ENCODE data around the gene DNLZ. TPM values are rescaled to one million over a fixed set of nuclear protein-coding genes. Genes with fewer than 3 reads are reported as not detected.
"Not testable (repeated sequence)": the region's sequence is repeated elsewhere in the genome, so short reads cannot be mapped to it uniquely, and the experiment has no call there.

The DNLZ gene
- total RNA-seq (ENCODE audit: insufficient read depth, low replicate concordance) = 0.72 TPM

GRCh38 chr9:136363106-136363948, at the start of gene DNLZ:
DNLZ (minus strand) TSS chr9:136363744; CDS start chr9:136363714, 30 bp downstream.
- DNase-seq (ENCODE audit: low spot score) = peak; percentile 96

- DNase-seq (ENCODE audit: low spot score) = no peak
Measured at GRCh38 chr9:136412962-136413361, 49.4 kb upstream of the DNLZ start.

- no peak for DNase-seq (ENCODE audit: low spot score)
Measured at GRCh38 chr9:136411378-136411777, 47.8 kb upstream of the DNLZ start.

- DNase-seq (ENCODE audit: low spot score) = peak; percentile 89
Measured at GRCh38 chr9:136410500-136411287, 47.1 kb upstream of the DNLZ start, which contains the start of the genes ENTR1 and PMPCA. ENTR1 (minus strand) TSS chr9:136410614; CDS start chr9:136410397, 217 bp downstream. PMPCA (plus strand) TSS chr9:136410658; CDS start chr9:136410669, 11 bp downstream.

GRCh38 chr9:136409557-136410455, 46.3 kb upstream of the DNLZ start:
- peak; percentile 27 for DNase-seq (ENCODE audit: low spot score)

- DNase-seq (ENCODE audit: low spot score) = no peak
Measured at GRCh38 chr9:136407911-136408310, 44.4 kb upstream of the DNLZ start.

- not testable (repeated sequence) for DNase-seq (ENCODE audit: low spot score)
Measured at GRCh38 chr9:136407061-136407460, 43.5 kb upstream of the DNLZ start.

- DNase-seq (ENCODE audit: low spot score) = not testable (repeated sequence)
Measured at GRCh38 chr9:136405904-136406303, 42.4 kb upstream of the DNLZ start.

GRCh38 chr9:136405481-136405880, 41.9 kb upstream of the DNLZ start:
- DNase-seq (ENCODE audit: low spot score) = no peak

GRCh38 chr9:136404801-136405136, 41.2 kb upstream of the DNLZ start:
- DNase-seq (ENCODE audit: low spot score) = no peak

- no peak for DNase-seq (ENCODE audit: low spot score)
Measured at GRCh38 chr9:136403915-136404800, 40.6 kb upstream of the DNLZ start.

GRCh38 chr9:136403538-136403914, 40.0 kb upstream of the DNLZ start:
- no peak for DNase-seq (ENCODE audit: low spot score)

- DNase-seq (ENCODE audit: low spot score) = no peak
Measured at GRCh38 chr9:136402067-136402466, 38.5 kb upstream of the DNLZ start.

- no peak for DNase-seq (ENCODE audit: low spot score)
Measured at GRCh38 chr9:136401173-136401922, 37.8 kb upstream of the DNLZ start.

GRCh38 chr9:136400038-136400834, 36.7 kb upstream of the DNLZ start, which contains the start of gene SNAPC4:
SNAPC4 (minus strand) TSS chr9:136400170; CDS start chr9:136398428, 1,742 bp downstream.
- peak; percentile 88 for DNase-seq (ENCODE audit: low spot score)

- DNase-seq (ENCODE audit: low spot score) = no peak
Measured at GRCh38 chr9:136399176-136400037, 35.9 kb upstream of the DNLZ start.

GRCh38 chr9:136398286-136398685, 34.7 kb upstream of the DNLZ start:
- DNase-seq (ENCODE audit: low spot score) = no peak

GRCh38 chr9:136397643-136398042, 34.1 kb upstream of the DNLZ start:
- DNase-seq (ENCODE audit: low spot score) = no peak

Data from umbilical cord (tissue), 2 donors.